Adrenal gland (tissue), 5 donors: ENCODE results near the gene SRP68.

ENCODE experiments used
- CTCF ChIP-seq, 6 experiments: fragments of 450-650 bp in 4 of 6; fragments of 200-600 bp in 2 of 6; sonication (generic) in 1 of 6; IDR thresholded peaks; 1 replicate in 5 of 6; 2 replicates in 1 of 6; pipeline versions ENCODE4 v1.5.1 to v1.8.0; 2016 to 2021; ENCODE audit warnings: antibody characterized with exemption in 6 of 6, mild to moderate bottlenecking in 2 of 6, moderate library complexity in 1 of 6
- POLR2A ChIP-seq, 2 donors: fragments of 450-650 bp; IDR thresholded peaks; one replicate each; pipeline ENCODE4 v1.6.1; 2017; ENCODE audit warnings: antibody characterized with exemption in 2 of 2, mild to moderate bottlenecking in 2 of 2, moderate library complexity in 1 of 2
- donor health status: DM: no; HTN: no; CAD: no.

GRCh38 chr17:76007850-76008165 lies 64.5 kb downstream of the SRP68 start:
- TF ChIP-seq CTCF (IDR thresholded peaks at IDR 0.05) (no peak), POLR2A (IDR thresholded peaks at IDR 0.05) (no peak)
